ENCODE results near the gene PSMB7. TPM values are rescaled to one million over a fixed set of nuclear protein-coding genes. Genes with fewer than 3 reads are reported as not detected.

Gene PSMB7
- total RNA-seq, 1 donor from 2014 or later: 73.5 TPM

GRCh38 chr9:124343533-124344290, 71.5 kb downstream of the PSMB7 start:
- TF ChIP-seq, protein P1, sequence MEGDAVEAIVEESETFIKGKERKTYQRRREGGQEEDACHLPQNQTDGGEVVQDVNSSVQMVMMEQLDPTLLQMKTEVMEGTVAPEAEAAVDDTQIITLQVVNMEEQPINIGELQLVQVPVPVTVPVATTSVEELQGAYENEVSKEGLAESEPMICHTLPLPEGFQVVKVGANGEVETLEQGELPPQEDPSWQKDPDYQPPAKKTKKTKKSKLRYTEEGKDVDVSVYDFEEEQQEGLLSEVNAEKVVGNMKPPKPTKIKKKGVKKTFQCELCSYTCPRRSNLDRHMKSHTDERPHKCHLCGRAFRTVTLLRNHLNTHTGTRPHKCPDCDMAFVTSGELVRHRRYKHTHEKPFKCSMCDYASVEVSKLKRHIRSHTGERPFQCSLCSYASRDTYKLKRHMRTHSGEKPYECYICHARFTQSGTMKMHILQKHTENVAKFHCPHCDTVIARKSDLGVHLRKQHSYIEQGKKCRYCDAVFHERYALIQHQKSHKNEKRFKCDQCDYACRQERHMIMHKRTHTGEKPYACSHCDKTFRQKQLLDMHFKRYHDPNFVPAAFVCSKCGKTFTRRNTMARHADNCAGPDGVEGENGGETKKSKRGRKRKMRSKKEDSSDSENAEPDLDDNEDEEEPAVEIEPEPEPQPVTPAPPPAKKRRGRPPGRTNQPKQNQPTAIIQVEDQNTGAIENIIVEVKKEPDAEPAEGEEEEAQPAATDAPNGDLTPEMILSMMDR (IDR thresholded peaks at IDR 0.05): no peak
- no peaks in the 10 kb centered on the region for H3K27me3 ChIP-seq
- ATAC-seq (no peak), DNase-seq (peak; percentile 41)
- peak overlapping the region; percentile 51 for H3K27ac ChIP-seq
- H3K9me3 ChIP-seq: no peaks in the 10 kb centered on the region
- H3K36me3 ChIP-seq: peaks cover 59% of the 10 kb centered on the region
- H3K4me3 ChIP-seq: no peak overlapping the region
- intact Hi-C loops (cut with DNase I): loop anchor here (10.0 kb wide), 1 partner anchor 61 kb away; no protein-coding TSS in a partner anchor
- H3K4me1 ChIP-seq: no peaks in the 10 kb centered on the region

GRCh38 chr9:124342776-124343485, 72.3 kb downstream of the PSMB7 start:
- DNase-seq: no peak
- intact Hi-C loops (cut with DNase I): loop anchor here (10.0 kb wide), 1 partner anchor 62 kb away; no protein-coding TSS in a partner anchor
- peak overlapping the region; percentile 51 for H3K27ac ChIP-seq

GRCh38 chr9:124342402-124342775, 72.9 kb downstream of the PSMB7 start:
- Histone ChIP-seq H3K9me3 (no peaks in the 10 kb centered on the region), H3K4me3 (no peak overlapping the region), H3K4me1 (no peaks in the 10 kb centered on the region), H3K36me3 (peaks cover 59% of the 10 kb centered on the region), H3K27me3 (no peaks in the 10 kb centered on the region), H3K27ac (peak overlapping the region; percentile 37)
- intact Hi-C loops (cut with DNase I): loop anchor here (10.0 kb wide), 1 partner anchor 62 kb away; no protein-coding TSS in a partner anchor
- no peak for DNase-seq
- TF ChIP-seq, protein P1 (IDR thresholded peaks at IDR 0.05): no peak
- ATAC-seq: peak; percentile 65

More at GRCh38 chr9:124342776-124343485, 72.3 kb downstream of the PSMB7 start:
- TF ChIP-seq, protein P1 (IDR thresholded peaks at IDR 0.05): no peak
- Histone ChIP-seq H3K27me3 (no peaks in the 10 kb centered on the region), H3K9me3 (no peaks in the 10 kb centered on the region), H3K4me1 (no peaks in the 10 kb centered on the region), H3K36me3 (peaks cover 59% of the 10 kb centered on the region), H3K4me3 (no peak overlapping the region)
- peak; percentile 23 for ATAC-seq

DNA sequence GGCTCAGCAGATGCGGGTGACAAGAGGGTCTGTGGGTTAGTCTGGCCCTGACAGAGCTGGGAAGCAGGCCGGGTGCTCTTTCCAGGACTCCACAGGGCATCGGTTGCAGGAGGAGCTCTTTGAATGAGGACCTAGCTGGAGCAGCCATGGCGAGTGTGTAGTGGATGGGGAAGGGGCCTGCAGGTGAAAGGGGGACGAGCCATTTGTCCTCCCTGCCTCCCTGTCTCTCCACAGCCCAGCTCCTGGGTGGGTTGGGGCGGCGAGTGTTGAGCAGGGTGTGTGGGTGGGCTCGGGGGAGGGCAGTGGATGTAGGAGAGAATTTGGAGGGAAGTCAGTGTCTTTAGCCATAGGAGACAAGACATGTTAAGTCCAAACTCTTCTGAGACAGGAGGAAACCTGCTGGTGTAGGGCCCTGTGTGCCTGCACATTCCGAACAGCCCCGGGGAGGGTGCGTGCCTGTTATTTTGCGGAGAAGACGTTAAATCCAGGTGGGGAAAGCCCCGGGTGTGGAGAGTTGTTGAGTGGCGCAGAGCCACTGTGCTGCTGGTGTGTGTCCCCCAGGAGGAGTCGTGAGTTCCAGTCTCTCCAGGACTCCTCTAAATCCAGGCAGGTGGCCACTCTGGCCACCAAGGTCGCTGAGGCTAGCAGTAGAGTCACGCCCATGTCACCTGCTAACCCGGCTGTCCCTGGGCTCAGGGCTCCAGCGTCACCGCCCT, 73.6 kb downstream of the PSMB7 start:
- no peaks in the 10 kb centered on the region for H3K4me1 ChIP-seq
- H3K27ac ChIP-seq: no peak overlapping the region
- no peak overlapping the region for H3K4me3 ChIP-seq
- H3K36me3 ChIP-seq: peaks cover 61% of the 10 kb centered on the region
- H3K27me3 ChIP-seq: no peaks in the 10 kb centered on the region
- TF ChIP-seq, protein P1 (IDR thresholded peaks at IDR 0.05): no peak
- intact Hi-C loops (cut with DNase I): loop anchor here (10.0 kb wide), 1 partner anchor 63 kb away; no protein-coding TSS in a partner anchor
- DNase-seq (no peak), ATAC-seq (no peak)
- no peaks in the 10 kb centered on the region for H3K9me3 ChIP-seq

DNA sequence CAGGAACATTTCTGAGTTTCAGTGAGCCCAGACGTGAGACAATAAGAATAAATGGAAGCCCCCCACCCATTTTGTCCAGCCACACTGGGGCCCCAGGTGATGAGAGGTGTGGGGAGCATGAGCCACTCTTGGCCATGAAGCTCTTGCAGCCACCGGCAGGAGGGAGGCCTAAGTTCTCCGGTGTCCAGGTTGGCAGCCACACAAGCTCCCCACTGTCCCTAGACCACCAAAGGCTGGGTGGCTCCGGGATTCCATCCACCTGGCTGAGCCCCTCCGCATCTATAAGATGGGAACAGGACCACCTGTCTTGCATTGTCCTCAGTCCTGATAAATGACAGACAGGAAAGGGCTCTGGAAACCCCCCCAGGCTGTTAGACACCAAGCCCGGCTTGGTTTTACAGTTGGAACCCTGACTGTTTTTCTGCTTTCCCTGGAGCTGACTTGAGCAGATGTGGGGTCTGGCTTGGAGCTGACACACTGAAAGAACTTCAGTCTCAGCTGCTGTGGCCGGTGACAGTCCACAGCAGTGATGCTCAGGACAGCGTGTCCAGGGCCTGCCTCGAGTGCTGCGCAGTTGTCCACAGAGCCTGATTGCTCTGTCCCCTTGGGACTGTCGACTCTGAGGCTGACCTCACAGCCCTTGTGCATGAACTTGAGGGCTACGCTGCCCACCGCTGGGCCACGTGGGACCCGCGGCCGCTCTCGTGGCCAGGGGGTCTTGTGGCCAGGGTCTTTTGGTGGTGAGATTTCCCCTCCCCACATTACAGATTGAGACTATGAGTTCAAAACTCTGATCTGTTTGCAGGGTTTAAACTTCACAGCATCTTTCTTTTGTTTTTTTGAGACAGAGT, 74.8 kb downstream of the PSMB7 start:
- H3K9me3 ChIP-seq: no peaks in the 10 kb centered on the region
- ATAC-seq (no peak), DNase-seq (no peak)
- H3K27ac ChIP-seq: no peak overlapping the region
- no peaks in the 10 kb centered on the region for H3K4me1 ChIP-seq
- H3K4me3 ChIP-seq: no peak overlapping the region
- peaks cover 56% of the 10 kb centered on the region for H3K36me3 ChIP-seq
- intact Hi-C loops (cut with DNase I): loop anchor here (10.0 kb wide), 1 partner anchor 64 kb away; no protein-coding TSS in a partner anchor
- no peaks in the 10 kb centered on the region for H3K27me3 ChIP-seq
- TF ChIP-seq, protein P1 (IDR thresholded peaks at IDR 0.05): no peak
